ENCODE data around the gene RAB28. TPM values are rescaled to one million over a fixed set of nuclear protein-coding genes. Genes with fewer than 3 reads are reported as not detected.

RAB28 gene
- total RNA-seq, 1 experiment from 2014 or later: 12.1 TPM

DNA sequence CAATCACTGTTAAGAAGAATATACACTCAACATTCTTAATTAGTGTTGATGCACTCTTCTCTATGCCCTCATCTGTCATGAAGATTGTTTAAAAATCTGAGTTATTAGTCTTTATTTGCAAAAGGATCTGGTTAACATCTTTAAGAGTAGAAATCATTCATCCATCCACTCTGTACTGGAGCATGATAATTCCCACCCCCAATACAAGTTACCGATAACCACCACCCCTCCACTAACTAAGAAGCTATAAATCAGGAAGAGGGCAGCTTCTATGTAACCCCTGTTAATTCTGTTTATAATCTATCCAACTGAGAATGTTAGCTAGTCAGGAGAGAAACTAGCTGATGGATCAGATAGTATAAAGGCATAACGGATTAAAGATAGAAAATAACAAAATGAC is 34.5 kb downstream of the RAB28 start (continued):
- TF ChIP-seq, protein P1, sequence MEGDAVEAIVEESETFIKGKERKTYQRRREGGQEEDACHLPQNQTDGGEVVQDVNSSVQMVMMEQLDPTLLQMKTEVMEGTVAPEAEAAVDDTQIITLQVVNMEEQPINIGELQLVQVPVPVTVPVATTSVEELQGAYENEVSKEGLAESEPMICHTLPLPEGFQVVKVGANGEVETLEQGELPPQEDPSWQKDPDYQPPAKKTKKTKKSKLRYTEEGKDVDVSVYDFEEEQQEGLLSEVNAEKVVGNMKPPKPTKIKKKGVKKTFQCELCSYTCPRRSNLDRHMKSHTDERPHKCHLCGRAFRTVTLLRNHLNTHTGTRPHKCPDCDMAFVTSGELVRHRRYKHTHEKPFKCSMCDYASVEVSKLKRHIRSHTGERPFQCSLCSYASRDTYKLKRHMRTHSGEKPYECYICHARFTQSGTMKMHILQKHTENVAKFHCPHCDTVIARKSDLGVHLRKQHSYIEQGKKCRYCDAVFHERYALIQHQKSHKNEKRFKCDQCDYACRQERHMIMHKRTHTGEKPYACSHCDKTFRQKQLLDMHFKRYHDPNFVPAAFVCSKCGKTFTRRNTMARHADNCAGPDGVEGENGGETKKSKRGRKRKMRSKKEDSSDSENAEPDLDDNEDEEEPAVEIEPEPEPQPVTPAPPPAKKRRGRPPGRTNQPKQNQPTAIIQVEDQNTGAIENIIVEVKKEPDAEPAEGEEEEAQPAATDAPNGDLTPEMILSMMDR (IDR thresholded peaks at IDR 0.05 in 2 of 3, conservative IDR thresholded peaks at IDR 0.05 in 1 of 3; ENCODE audit: borderline replicate concordance in 1 of 3, insufficient read depth in 1 of 3, low read depth in 2 of 3, low read length in 2 of 3): no peak

DNA sequence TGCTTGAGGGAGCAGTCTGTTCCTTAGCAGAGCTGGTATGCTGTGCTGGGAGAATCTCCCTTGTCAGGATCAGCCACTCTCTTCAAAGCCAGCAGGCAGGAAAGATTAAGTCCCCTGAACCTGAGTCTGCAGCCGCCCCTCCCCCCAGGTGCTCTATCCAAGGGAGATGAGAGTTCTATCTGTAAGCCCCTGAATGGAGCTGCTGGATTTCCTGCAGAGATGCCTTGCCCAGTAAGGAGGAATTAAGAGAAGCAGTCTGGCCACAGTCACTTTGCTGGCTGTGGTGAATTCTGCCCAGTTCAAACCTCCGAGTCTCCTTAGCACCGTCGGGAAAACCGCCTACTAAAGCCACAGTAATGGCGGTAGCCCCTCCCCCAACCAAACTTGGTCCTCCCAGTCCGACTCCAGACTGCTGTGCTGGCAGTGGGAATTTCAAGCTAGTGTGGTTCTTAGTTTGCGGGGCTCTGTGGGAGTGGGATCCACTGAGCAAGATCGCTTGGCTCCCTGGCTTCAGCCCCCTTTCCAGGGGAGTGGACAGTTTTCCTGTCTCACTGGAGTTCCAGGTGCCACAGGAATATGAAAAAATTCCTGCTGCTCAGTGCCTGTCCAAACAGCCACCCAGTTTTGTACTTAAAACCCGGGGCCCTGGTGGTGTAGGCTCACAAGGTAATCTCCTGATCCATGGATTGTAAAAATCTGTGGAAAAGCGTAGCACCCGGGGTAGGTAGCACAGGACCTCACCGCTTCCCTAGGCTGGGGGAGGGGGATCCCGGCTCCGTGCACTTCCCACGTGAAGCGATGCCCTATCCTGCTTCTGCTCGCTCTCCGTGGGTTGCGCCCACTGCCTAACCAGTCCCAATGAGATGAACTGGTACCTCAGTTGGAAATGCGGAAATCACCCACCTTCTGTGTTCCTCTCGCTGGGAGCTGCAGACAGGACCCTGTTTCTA is 38.0 kb downstream of the RAB28 start:
- Histone ChIP-seq H3K4me3 (replicated peaks in 1 of 2; ENCODE audit: low read depth in 1 of 2, low read length in 2 of 2) (no peak overlapping the region), H3K9me3 (ENCODE audit: control insufficient read depth in 1 of 2, insufficient read depth in 1 of 2, low read depth in 1 of 2, low read length in 2 of 2) (no peaks in the 10 kb centered on the region), H3K27ac (ENCODE audit: low read depth, low read length) (no peak overlapping the region), H4K20me1 (ENCODE audit: insufficient read depth) (peaks cover 9% of the 10 kb centered on the region; the same call in 1 of the 2 replicates), H3K9me2 (ENCODE audit: insufficient read depth) (no peaks in the 10 kb centered on the region), H3K36me3 (ENCODE audit: control insufficient read depth in 1 of 2, insufficient read depth in 2 of 2, low read length in 2 of 2) (no peaks in the 10 kb centered on the region), H3K27me3 (ENCODE audit: insufficient read depth, low read length) (no peaks in the 10 kb centered on the region), H3K4me2 (ENCODE audit: low read length) (no peak overlapping the region), H3K9ac (ENCODE audit: low read length) (no peak overlapping the region), H3K79me2 (ENCODE audit: insufficient read depth, low read length) (no peaks in the 10 kb centered on the region), H3K4me1 (ENCODE audit: control insufficient read depth in 1 of 2, insufficient read depth in 2 of 2, low read length in 2 of 2) (no peaks in the 10 kb centered on the region), H2AFZ (ENCODE audit: low read depth, low read length, poor library complexity, severe bottlenecking) (no peak overlapping the region)
- TF ChIP-seq, protein P1 (IDR thresholded peaks at IDR 0.05 in 2 of 3, conservative IDR thresholded peaks at IDR 0.05 in 1 of 3; ENCODE audit: borderline replicate concordance in 1 of 3, insufficient read depth in 1 of 3, low read depth in 2 of 3, low read length in 2 of 3): no peak
- TF ChIP-seq CBX3 (IDR thresholded peaks at IDR 0.05; ENCODE audit: low read depth): no peak
- no peak for TF ChIP-seq TCF7L2 (IDR thresholded peaks at IDR 0.05; ENCODE audit: borderline replicate concordance, extremely low read depth, insufficient read depth, insufficient read length)
- POLR2A ChIA-PET: no interaction called here
- RAD21 ChIA-PET (ENCODE audit: low non-redundant PET in 1 of 2, low total read pairs in 2 of 2, uncharacterized antibody in 2 of 2, unreplicated experiment in 2 of 2): no interaction called here
- CTCF ChIA-PET: no interaction called here
- ATAC-seq: no peak
- DNase-seq (ENCODE audit: low read depth, low spot score): no peak
- no TSS peak for BruUV-seq (replicated peaks)
- intact Hi-C loops (cut with micrococcal nuclease): no loop called here

All from HCT116 (cell line).